WI38 (cell line): ENCODE measurements around the gene ZKSCAN2.

Experiments
- H3K4me3 ChIP-seq: 2 replicates; pipeline ENCODE4 v1.5.1; 2011; ENCODE audit warnings: low read depth, mild to moderate bottlenecking, control low read depth, low read length
- TF ChIP-seq, protein P1 (sequence below): IDR thresholded peaks from 2 replicates; pipeline ENCODE4 v1.5.1; 2012; ENCODE audit warnings: low read depth, mild to moderate bottlenecking, control low read depth, low read length

Gene ZKSCAN2

DNA sequence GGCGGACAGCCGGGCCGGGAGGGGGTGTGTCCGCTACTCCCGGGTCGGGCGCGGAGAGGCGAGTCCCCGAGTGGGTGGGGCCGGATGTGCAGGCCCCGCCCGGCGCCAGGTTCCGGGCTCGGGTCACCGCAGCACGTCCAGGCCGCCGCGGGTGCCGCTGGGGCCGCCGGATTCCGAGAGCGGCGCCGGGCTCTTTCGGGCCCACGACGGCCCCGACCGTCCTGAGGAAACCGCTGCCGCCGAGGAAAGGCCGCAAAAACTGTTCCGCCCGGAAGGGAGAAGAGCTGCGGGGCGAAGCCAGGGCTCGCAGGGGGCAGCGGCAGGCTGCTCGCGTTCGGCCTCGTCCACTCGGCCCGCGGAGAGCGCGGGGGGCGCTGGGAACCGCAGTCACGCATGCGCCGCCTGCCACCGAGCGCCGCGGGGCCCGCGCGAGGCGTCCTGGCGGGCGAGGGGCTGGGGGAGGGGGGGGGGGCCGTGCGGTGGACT lies at the start of gene ZKSCAN2:
ZKSCAN2 (minus strand) TSS at position 376 of the 486 bp plus-strand sequence. CDS start 718 bp downstream, outside the sequence.
- TF ChIP-seq, protein P1, sequence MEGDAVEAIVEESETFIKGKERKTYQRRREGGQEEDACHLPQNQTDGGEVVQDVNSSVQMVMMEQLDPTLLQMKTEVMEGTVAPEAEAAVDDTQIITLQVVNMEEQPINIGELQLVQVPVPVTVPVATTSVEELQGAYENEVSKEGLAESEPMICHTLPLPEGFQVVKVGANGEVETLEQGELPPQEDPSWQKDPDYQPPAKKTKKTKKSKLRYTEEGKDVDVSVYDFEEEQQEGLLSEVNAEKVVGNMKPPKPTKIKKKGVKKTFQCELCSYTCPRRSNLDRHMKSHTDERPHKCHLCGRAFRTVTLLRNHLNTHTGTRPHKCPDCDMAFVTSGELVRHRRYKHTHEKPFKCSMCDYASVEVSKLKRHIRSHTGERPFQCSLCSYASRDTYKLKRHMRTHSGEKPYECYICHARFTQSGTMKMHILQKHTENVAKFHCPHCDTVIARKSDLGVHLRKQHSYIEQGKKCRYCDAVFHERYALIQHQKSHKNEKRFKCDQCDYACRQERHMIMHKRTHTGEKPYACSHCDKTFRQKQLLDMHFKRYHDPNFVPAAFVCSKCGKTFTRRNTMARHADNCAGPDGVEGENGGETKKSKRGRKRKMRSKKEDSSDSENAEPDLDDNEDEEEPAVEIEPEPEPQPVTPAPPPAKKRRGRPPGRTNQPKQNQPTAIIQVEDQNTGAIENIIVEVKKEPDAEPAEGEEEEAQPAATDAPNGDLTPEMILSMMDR: no peak
- H3K4me3 ChIP-seq: peak within 1 kb of the TSS; percentile 89

DNA sequence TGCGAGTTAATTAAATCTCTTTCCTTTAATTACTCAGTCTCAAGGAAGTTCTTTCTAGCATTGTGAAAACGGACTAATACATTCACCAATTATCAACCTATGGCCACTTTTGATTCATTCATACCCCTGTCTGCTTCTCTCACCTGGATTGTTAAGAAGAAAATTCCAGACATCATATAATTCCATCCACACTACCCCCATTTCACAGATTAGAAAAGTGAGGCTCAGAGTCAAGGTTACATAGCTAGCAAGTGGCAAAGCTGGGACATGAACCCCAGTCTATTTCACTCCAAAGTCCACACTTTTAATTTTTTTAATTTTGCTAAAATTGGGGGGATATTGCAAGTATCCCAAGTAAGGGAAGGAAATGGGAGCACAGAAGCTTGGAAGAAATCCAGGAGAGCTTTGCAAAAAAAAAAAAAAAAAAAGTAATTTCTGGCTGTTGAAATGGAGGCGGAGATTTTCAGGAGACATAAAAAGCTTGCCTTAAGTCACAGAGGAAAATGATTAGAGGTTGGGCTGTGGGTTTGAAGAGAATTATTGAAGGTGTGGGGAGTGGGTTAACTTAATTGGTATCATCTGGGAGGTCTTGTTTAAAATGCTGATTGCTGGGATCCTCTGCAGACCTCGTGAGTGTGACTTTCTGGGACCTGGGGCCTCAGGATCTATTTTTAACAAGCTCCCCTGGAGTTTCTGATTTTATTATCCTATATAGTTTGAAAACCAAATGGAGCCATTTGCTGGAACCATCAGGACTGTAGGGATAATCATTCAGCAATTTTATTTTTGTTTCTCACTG lies 42.3 kb upstream of the ZKSCAN2 start:
- H3K4me3 ChIP-seq: no peak overlapping the region
- TF ChIP-seq, protein P1: no peak

DNA sequence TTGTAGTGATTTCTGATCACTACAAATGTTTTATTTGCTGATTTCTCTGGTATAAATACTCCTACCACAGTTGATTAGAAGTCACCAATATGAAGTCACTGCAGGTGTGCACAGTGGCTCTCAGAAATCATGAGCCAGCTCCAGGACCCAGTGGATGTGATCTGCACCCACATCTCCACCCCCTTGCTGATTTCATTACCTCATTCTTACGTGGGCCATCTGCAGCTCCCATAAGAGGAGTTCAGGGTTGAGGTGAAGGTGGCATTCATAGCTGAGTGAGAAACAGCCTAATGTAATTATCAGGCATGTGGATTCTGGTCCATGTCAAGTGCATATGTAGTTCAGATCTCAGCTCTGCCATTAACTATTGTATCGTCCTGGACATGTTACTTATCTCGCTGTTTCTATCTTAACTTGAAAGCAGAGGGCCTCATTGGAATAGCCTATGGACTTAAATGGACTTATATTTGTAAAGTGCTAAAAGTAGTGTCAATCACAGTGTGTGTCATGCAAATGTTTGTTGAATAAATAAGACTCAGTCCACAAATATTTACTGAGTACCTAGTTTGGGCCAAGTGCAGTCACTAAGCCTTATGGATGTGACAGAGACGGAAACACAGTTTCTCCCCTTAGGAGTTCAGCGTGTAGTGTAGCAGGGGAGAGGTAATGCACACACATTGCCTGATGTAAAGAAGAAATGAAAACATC lies 40.7 kb upstream of the ZKSCAN2 start:
- TF ChIP-seq, protein P1: no peak
- H3K4me3 ChIP-seq: no peak overlapping the region

DNA sequence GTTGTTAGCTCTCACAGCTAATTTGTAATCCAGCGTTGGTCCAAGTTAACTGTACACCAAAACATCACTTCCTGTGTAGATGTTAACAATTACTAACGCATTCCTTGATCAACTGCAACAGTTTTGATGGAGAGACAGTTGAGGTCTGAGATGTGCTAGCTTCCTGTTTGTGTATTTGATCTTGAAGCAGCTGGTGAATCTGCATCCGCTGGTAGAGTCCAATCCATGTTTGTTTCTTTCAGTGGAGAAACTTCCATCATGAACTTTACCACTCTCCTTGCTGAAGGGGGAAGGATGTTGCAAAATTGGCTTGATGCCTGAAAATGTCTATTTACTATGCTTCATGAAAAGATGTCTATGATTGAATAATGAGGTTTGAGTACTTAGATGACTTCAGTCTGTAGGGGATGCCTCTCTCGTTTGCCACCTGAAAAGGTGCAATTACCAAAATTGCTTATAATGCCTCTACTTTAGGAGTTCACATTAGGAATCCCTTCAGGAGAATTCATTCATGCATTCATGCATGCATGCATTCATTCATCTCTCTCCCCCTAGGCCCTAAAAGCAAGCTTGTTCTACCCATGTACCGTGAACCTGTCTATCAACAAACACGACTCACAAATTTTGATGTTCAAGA lies 39.6 kb upstream of the ZKSCAN2 start:
- TF ChIP-seq, protein P1: no peak
- no peak overlapping the region for H3K4me3 ChIP-seq

DNA sequence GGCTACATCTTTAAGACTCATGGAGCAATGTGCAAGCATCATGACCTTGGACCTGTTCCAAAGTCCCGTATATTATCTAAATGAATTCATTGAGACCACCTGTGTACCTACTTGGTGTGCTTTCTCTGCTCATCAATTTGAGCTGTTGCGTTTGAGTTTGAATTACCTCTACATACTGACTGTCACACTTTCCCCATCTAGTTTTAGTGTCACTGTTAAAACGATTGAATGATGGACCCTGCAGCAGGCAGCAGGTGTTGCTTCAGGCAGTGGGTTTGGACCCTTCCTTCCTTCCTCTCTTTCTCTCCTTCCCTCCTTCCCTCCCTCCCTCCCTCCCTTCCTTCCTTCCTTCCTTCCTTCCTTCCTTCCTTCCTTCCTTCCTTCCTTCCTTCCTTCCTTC lies 33.9 kb upstream of the ZKSCAN2 start:
- H3K4me3 ChIP-seq: no peak overlapping the region
- TF ChIP-seq, protein P1: no peak

DNA sequence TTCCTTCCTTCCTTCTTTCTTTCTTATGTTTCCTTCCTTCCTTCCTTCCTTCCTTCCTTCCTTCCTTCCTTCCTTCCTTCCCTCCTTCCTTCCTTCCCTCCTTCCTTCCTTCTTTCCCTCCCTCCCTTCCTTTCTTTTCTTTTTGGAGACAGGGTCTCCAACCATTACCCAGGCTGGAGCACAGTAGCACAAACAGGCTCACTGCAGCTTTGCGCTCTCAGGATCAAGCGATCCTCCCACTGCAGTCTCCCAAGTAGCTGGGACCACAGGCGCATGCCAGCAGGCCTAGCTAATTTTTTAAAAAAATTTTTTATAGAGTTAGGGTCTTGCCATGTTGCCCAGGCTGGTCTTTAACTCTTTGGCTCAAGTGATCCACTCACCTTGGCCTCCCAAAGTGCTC lies 31.8 kb upstream of the ZKSCAN2 start:
- TF ChIP-seq, protein P1: no peak
- no peak overlapping the region for H3K4me3 ChIP-seq

DNA sequence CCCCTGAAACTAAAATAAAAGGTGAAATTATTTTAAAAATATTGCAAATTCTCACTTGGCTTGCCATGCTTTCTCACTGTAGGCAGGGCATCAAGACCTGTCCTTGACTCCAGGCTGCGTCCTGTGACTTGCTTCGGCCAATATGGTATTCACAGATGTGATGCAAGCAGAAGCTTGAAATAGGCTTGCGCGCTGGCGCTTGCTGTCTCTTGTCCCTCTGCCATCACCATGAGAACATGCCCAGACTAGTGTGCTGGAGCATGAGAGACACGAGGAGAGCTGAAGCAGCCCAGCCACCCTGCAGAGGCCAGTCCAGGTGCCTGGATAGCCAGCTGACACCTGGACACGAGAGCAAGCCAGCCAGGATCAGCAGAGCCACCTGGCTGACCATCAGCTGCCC lies 21.8 kb upstream of the ZKSCAN2 start:
- no peak overlapping the region for H3K4me3 ChIP-seq
- TF ChIP-seq, protein P1: no peak
